HG03378 (cell line): ENCODE results near the gene KCNH3.
"Not testable (repeated sequence)": the region's sequence is repeated elsewhere in the genome, so short reads cannot be mapped to it uniquely, and the experiment has no call there.

Source experiments
- ATAC-seq: cut with Tn5 transposase; IDR thresholded peaks from one replicate; pipeline ENCODE4 v1.9.1; 2021; ENCODE audit warnings: mild to moderate bottlenecking, moderate library complexity; ENCODE audit not compliant: unreplicated experiment

The KCNH3 gene

DNA sequence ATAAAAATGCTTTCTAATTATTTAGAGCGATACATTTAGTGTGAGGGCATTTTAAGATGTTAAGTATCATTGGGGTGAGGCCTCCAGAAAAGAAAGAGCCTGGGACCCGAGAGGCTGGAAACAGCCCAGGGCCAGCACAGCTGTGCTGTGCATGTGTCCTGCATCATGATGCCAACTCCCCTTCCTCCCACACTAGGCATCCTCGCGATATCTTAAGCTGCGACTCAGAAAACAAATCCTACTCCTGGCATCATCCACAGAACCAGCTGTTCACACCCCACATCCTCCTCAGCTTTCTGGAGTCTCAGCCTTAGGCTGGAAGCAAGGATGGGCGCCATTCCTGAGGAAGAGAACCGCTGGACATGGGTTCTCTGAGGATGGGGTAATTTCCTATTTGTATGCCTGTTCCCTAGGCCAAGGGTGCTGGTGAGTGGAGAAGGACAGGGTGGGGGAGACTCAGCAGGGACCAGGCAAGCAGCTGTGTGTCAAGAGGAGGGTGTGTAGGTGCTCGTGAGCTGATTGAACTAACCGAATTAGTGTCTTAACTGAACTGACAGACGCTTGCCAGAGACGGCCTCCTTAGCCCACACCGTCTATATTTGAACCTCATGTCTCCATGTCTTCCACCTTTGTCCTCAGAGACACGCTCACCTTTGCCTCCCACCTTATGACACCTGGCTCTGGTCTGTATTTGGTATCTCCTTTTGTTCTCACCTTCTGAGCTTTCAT lies 44.7 kb downstream of the KCNH3 start:
- no peak for ATAC-seq

DNA sequence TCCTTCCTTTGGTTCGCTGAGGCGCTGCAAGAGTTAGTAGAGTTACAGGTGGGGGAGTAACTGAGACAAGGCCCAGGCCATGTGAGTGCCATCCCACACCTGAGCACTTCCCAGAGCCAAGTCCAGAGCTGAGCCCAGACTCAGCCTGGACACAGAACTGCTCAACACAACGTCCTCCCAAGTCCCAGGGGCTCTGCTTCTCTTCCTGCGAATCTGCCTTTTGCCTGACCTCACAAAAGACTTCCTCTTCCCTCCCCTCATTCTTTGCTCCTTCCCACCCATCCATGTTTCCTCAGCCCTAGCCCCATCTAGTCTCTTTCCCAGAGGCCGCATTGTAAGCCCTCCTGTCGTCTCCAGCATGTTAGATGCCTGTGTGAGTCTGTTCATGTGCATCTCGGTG lies 45.8 kb downstream of the KCNH3 start:
- no peak for ATAC-seq

DNA sequence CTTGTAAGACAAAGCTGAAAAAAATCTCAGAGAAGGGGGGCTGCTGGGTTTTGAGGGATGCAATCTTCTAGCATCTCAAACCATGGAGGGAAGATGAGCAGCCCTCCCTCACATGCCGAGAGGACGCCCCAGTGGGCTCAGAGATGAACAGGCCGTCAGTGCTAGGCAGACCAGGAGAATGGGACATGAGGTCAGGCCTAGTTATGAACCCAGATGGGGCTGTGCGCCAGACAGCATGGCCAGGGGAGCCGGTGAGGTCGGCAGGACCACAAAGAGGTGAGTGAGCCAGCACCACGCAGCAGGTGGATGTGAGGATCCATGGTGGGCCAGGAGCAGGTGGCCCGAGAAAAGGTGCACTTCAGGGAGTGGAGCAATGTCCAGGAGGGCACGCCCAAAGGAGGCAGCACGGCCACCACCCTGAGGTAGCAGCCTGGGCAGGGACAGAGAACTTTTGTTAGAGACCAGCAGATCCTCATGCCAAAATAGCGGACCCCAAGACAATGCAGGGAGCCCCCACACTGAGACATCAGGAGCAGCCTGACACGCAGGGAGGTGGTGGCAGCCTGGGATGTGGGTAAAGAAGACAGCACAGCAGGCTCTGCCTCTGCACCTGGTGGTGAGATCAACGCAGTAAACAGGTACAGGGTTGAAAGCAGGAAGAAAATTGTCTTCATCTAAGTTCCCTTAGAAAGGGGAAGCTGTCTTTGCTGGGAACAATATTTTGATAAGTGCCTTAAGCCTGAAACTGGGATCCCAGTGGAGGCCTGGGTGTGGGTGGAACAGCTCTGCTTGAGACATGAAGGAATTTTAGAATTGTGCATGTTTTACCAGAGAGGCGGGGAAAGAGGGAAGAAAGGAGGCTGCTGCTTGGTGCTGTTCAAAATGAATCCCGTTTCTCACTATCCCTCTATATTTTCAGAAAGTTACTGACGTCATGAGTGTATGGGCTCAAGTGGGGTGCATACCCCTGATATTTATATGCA lies 46.9 kb downstream of the KCNH3 start:
- no peak for ATAC-seq

DNA sequence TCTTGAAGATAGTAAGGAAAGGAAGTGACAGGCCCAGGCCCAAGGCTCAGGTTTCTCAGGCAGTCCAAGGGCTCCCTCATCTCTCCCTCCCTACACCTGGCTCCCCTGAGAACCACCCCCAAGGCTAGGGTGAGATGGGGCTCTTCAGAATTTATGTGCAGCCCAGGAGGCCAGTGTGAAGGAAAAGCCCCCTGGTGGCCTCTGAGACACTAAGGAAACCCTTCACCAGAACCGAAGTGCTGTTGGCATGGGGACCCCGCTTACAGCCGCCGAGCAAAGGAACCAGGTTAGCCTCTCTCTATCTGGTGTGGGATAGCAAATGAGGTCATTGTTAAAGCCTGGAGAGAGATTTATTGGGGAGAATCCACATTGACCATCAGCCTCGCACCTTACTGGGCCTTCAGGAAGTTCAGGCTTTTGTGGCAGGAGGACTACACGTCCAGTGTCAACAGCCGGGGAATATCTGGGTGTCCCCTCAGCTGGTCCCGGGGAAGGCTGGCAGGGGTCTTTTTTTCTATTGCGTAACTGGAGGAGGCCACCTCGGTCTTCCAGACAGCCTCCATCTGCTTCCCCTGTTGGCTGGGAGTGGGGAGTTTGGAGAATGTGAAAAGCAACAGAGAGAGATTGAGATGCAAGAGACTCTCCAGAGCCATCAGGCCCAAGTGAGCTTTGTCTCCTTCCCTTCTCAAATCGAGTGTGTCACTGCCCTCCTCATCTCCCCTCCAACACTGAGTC lies 48.5 kb downstream of the KCNH3 start:
- ATAC-seq = no peak

DNA sequence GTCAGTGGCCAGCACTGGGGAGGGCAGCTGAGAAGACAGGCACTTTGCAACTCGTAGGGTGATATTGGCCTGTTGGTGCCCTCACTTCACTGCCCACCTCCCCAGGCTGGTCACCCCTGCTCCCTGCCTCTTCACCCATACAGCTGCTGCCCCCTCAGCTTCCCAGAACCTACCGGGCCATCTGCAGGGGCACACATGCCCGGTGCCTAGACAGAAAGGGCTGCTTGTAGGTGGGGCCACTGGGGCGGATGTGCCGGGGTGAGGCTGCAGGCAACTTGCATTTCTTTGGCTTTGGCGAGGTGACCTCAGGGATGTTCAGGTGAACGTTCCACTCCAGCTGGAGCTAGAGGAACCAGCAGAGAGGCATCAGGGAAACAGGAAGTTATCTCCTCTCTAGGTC lies 49.5 kb downstream of the KCNH3 start:
- ATAC-seq = no peak

DNA sequence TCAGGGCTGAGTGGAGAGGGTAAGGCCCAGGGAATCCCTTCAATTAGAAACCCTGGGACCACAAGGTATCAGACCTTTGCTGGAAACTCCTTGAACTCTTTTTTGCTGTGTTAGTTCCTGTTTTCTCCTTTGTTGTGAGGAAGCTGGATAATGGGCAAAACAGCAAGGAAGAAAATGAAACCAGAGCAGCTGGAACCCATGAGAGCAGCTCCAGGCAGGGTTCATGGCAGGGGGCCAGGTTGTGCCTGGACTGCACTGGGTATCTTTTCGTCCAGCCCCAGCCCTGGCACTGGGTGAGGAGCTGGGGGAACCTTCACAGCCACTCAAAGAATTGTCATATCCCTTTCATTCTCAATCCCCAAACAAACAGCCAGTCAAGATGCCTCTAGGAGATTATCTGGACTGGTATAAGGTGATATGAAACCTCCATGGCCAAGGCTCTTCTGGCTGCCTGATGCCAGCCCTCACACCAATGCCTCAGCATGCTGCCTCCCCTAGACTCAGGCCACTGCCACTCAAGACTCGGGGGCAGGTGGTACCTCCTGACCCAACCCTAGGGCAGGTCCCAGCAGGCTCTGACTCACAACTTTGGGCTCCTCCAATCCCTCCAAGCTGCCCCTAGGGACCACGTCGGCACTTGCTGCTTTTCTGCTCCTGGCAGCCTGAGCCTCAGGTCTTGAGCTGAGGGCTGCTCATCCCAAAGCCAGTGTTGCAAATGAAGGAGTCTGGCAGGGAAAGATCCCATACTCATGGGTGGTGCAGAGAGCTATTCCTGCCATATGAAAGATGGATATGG lies 50.1 kb downstream of the KCNH3 start:
- ATAC-seq = no peak

DNA sequence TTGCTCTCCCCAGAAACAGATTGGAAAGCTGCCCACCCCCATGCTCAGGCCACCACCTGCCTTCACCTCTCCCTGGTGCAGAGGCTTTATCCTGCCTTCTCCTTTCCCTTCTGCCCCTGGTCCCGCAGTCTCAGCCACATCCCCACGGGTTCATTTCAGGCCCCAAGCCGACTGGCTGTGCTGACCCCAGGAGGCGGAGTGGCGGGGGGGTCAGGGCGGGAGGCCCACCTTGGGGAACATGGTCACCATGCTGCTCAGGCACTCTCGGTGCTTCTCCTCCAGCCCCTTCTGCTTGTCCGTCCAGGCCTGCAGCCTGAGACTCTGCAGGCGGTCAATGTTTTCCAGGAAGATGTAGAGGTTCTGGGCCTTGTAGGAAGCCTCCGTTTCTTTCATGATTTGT lies 59.7 kb downstream of the KCNH3 start:
- no peak for ATAC-seq

DNA sequence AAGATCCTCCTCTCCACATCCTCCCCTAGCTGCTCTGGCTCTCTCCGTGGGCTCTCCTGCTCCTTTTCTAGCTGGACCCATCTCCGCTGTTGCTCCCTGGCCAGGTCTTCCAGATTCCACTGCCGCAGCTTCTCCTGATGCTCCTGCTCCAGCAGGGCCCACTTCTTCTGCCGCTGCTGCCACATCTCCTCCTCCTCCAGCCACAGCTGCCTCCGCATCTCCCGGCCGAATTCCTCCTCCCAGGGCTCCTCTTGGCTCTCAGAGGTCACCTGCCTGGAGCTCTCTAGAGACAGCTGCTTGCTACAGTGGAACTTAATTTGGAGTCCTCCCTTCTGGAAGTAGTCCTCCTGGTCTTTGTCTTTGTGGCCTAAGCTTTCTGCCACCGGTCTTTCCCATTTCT lies 61.1 kb downstream of the KCNH3 start:
- no peak for ATAC-seq

DNA sequence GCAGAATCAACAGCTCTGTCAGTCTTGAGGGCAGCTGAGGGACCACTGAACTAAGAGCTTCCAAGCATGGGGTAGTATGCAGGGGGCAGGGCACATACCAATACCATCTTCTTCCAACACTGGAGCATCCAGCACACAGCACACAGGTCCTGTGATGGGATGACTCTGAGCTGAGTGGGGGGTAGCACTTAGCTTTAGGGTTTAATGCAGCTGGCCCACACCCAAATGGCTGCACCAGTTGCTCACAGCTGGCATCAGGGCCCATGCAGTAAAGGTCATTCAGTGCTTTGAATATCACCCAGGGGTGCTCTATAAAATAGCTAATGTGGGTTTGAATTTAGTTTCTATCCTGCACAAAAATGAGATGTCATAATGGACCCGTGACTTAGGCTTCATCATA lies 64.9 kb downstream of the KCNH3 start:
- no peak for ATAC-seq

DNA sequence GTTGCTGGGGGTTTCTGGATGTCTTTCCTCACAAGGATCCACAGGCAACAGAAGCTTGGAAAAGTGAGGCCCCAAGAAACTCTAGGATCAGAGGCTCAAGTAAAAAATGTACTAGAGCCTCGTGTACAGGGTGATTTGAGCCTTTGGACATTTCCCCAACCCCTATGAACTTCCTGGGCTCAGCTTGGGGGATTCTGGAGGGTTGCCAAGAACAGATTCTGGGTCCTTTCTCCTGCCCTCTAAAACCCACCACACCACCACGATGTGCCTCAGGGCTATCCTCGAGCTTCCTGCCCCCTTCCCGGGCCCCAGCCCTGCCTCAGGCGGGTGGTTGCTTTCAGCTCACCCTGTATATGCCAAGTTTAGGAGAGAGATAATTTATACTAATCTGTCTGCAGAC lies 66.0 kb downstream of the KCNH3 start:
- ATAC-seq = no peak

DNA sequence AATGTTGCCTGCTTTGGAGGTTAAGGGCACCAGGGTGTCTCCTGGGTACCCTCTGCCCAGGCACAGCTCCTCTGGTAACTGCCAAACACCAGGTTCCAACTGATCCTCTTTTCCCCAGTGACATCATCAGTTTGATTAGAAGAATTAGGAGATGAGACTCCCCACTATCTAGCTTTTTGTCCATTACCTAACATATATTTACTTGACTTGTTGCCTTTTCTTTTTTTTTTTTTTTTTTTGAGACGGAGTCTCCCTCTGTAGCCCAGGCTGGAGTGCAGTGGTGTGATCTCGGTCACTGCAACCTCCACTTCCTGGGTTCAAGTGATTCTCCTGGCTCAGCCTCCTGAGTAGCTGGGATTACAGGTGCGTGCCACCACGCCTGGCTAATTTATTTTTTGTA lies 66.7 kb downstream of the KCNH3 start, which contains the start of gene FAM186B:
Gene FAM186B (minus strand): TSS at position 101 of the 400 bp plus-strand sequence. CDS start 162 bp downstream, outside the sequence.
- ATAC-seq = not testable (repeated sequence)
